HCT116 (cell line): Measurements from ENCODE around the gene RIMBP2. TPM values are rescaled to one million over a fixed set of nuclear protein-coding genes. Genes with fewer than 3 reads are reported as not detected.

Experiments
- ATAC-seq: fragments of 200-7000 bp; cut with Tn5 transposase; 2 replicates; pipeline ENCODE4 v1.9.1; 2020; ENCODE audit warnings: mild to moderate bottlenecking, moderate library complexity
- BruUV-seq: library from RNA; stranded (reverse); fragments of 400-500 nt; replicated peaks from 2 replicates; lab custom pipeline; 2021; lab: Mats Ljungman, UMichigan
- CTCF ChIA-PET: fragments of 300-600 bp; sonication (Branson Sonifier 250); formaldehyde crosslinking; loops from one replicate; lab custom pipeline; 2021; ENCODE audit warnings: antibody characterized with exemption; lab: Charles Lee
- POLR2A ChIA-PET: fragments of 300-600, 350-600 bp; sonication (Branson Sonifier 250); formaldehyde crosslinking; loops from one replicate; lab custom pipeline; 2021; ENCODE audit warnings: antibody characterized with exemption; lab: Charles Lee
- RAD21 ChIA-PET, 2 experiments: fragments of 300-600 bp; sonication (Branson Sonifier 250); formaldehyde crosslinking; loops; one replicate each; lab custom pipeline; 2023; ENCODE audit warnings: low total read pairs in 2 of 2; ENCODE audit not compliant: uncharacterized antibody in 2 of 2, unreplicated experiment in 2 of 2, low non-redundant PET in 1 of 2; lab: Charles Lee
- DNase-seq: peaks from one replicate; pipeline ENCODE4 v3.0.0-alpha.2; 2010; ENCODE audit warnings: low read depth, low spot score
- H2AFZ ChIP-seq: fragments of 200-600 bp; shearing (Covaris generic), sonication (generic); 2 replicates; pipeline ENCODE4 v1.6.1; 2017; ENCODE audit warnings: low read depth, mixed run types, mixed read lengths, antibody characterized with exemption, low read length; ENCODE audit not compliant: poor library complexity, severe bottlenecking
- H3K27ac ChIP-seq: 2 replicates; pipeline ENCODE4 v1.5.1; 2012; ENCODE audit warnings: low read depth, low read length
- H3K27me3 ChIP-seq: fragments of 200-600 bp; sonication (generic); 2 replicates; pipeline ENCODE4 v1.6.1; 2016; ENCODE audit warnings: mixed run types, low read length, mixed read lengths; ENCODE audit not compliant: insufficient read depth
- H3K36me3 ChIP-seq, 2 experiments: fragments of 200-500 bp in 1 of 2; fragments of 200-600 bp in 1 of 2; sonication (Bioruptor generic) in 1 of 2; sonication (generic) in 1 of 2; 2 replicates each; pipeline versions ENCODE4 v1.5.1 to v1.6.1; 2014 to 2016; ENCODE audit warnings: low read length in 2 of 2, inconsistent platforms in 1 of 2, mixed read lengths in 1 of 2, mixed run types in 1 of 2; ENCODE audit not compliant: insufficient read depth in 2 of 2, control insufficient read depth in 1 of 2
- H3K4me1 ChIP-seq, 2 experiments: fragments of 200-600 bp in 1 of 2; sonication (generic) in 1 of 2; 2 replicates each; pipeline versions ENCODE4 v1.5.1 to v1.6.1; 2012 to 2017; ENCODE audit warnings: low read length in 2 of 2, inconsistent platforms in 1 of 2, mild to moderate bottlenecking in 1 of 2, mixed read lengths in 1 of 2, mixed run types in 1 of 2, moderate library complexity in 1 of 2; ENCODE audit not compliant: insufficient read depth in 2 of 2, control insufficient read depth in 1 of 2
- H3K4me2 ChIP-seq: fragments of 200-600 bp; sonication (generic); 2 replicates; pipeline ENCODE4 v1.6.1; 2017; ENCODE audit warnings: mixed run types, low read length, mixed read lengths
- H3K4me3 ChIP-seq, 2 experiments: fragments of 200-600 bp in 1 of 2; sonication (generic) in 1 of 2; replicated peaks in 1 of 2; 2 replicates each; pipeline ENCODE4 v1.5.1; 2011 to 2016; ENCODE audit warnings: low read length in 2 of 2, control low read depth in 1 of 2, low read depth in 1 of 2, mild to moderate bottlenecking in 1 of 2, mixed read lengths in 1 of 2, mixed run types in 1 of 2
- H3K79me2 ChIP-seq: fragments of 200-600 bp; sonication (generic); 2 replicates; pipeline ENCODE4 v1.6.1; 2017; ENCODE audit warnings: mild to moderate bottlenecking, mixed run types, low read length, moderate library complexity, mixed read lengths; ENCODE audit not compliant: insufficient read depth
- H3K9ac ChIP-seq: fragments of 200-600 bp; sonication (generic); 2 replicates; pipeline ENCODE4 v1.6.1; 2016; ENCODE audit warnings: low read length, mixed read lengths
- H3K9me2 ChIP-seq: fragments of 200-600 bp; sonication (generic), shearing (Covaris generic); 2 replicates; pipeline ENCODE4 v1.6.1; 2017; ENCODE audit warnings: mixed run types, mild to moderate bottlenecking, moderate library complexity; ENCODE audit not compliant: insufficient read depth
- H3K9me3 ChIP-seq, 2 experiments: fragments of 200-500 bp in 1 of 2; fragments of 200-600 bp in 1 of 2; sonication (Bioruptor generic) in 1 of 2; sonication (generic) in 1 of 2; 2 replicates each; pipeline ENCODE4 v1.6.1; 2014 to 2017; ENCODE audit warnings: low read length in 2 of 2, mixed read lengths in 2 of 2, inconsistent platforms in 1 of 2, low read depth in 1 of 2, mild to moderate bottlenecking in 1 of 2, mixed run types in 1 of 2, moderate library complexity in 1 of 2; ENCODE audit not compliant: control insufficient read depth in 1 of 2, insufficient read depth in 1 of 2
- H4K20me1 ChIP-seq: fragments of 200-600 bp; sonication (generic), shearing (Covaris generic); 2 replicates; pipeline ENCODE4 v1.6.1; 2017; ENCODE audit warnings: mixed run types, mild to moderate bottlenecking, moderate library complexity; ENCODE audit not compliant: insufficient read depth
- CBX3 ChIP-seq: IDR thresholded peaks from 2 replicates; pipeline ENCODE4 v1.6.1; 2012; ENCODE audit warnings: low read depth
- CEBPB ChIP-seq: IDR thresholded peaks from 2 replicates; pipeline ENCODE4 v1.6.1; 2012; ENCODE audit warnings: low read depth
- EGR1 ChIP-seq: IDR thresholded peaks from 2 replicates; pipeline ENCODE4 v1.6.1; 2012; ENCODE audit warnings: low read depth
- ELF1 ChIP-seq: IDR thresholded peaks from 2 replicates; pipeline ENCODE4 v1.6.1; 2012; ENCODE audit warnings: low read depth, borderline replicate concordance
- EZH2 ChIP-seq: fragments of 200-600 bp; sonication (generic); IDR thresholded peaks from 2 replicates; pipeline ENCODE4 v1.6.1; 2017; ENCODE audit warnings: antibody characterized with exemption, mixed run types
- FOSL1 ChIP-seq: IDR thresholded peaks from 2 replicates; pipeline ENCODE4 v1.6.1; 2012; ENCODE audit warnings: low read depth
- JUND ChIP-seq: IDR thresholded peaks from 2 replicates; pipeline ENCODE4 v1.6.1; 2012
- POLR2A ChIP-seq: IDR thresholded peaks from 2 replicates; pipeline ENCODE4 v1.7.0; 2011; ENCODE audit warnings: borderline replicate concordance; ENCODE audit not compliant: insufficient read depth, insufficient read length; ENCODE audit errors: extremely low read depth
- POLR2AphosphoS5 ChIP-seq: IDR thresholded peaks from 2 replicates; pipeline ENCODE4 v1.6.1; 2011; ENCODE audit warnings: mild to moderate bottlenecking, low read depth, low read length, moderate library complexity
- SP1 ChIP-seq: IDR thresholded peaks from 2 replicates; pipeline ENCODE4 v1.6.1; 2012; ENCODE audit warnings: low read depth
- YY1 ChIP-seq: IDR thresholded peaks from 2 replicates; pipeline ENCODE4 v1.6.1; 2011; ENCODE audit warnings: low read length, low read depth, moderate library complexity, mild to moderate bottlenecking; ENCODE audit not compliant: insufficient replicate concordance; ENCODE audit errors: extremely low read depth
- ZBTB33 ChIP-seq: IDR thresholded peaks from 2 replicates; pipeline ENCODE4 v1.6.1; 2011; ENCODE audit warnings: mild to moderate bottlenecking, low read length, moderate library complexity; ENCODE audit not compliant: insufficient replicate concordance; ENCODE audit errors: extremely low read depth
- ZFX ChIP-seq: fragments of 450-650 bp; IDR thresholded peaks from 2 replicates; pipeline ENCODE4 v1.6.1; 2017
- ZNF274 ChIP-seq: fragments of 200-500 bp; sonication (Bioruptor generic); IDR thresholded peaks from 2 replicates; pipeline ENCODE4 v1.6.1; 2014; ENCODE audit warnings: mild to moderate bottlenecking, low read depth, low read length, inconsistent platforms
- intact Hi-C: fragments of 100-400 bp; cut with micrococcal nuclease; formaldehyde crosslinking; loops from 2 replicates; pipeline ENCODE4 v1.10.0; 2022
- total RNA-seq: library from RNA; stranded (reverse); gene quantifications from one replicate; pipeline ENCODE4 v1.2.1, GENCODE V29; 2021; ENCODE audit not compliant: unreplicated experiment
- TF ChIP-seq, protein P1 (sequence below): IDR thresholded peaks from 2 replicates; pipeline ENCODE4 v1.6.1; 2012; ENCODE audit warnings: low read depth
- TF ChIP-seq, protein P2 (sequence below): IDR thresholded peaks from 2 replicates; pipeline ENCODE4 v1.6.1; 2012
- TF ChIP-seq, protein P3 (sequence below): IDR thresholded peaks from 2 replicates; pipeline ENCODE4 v1.6.1; 2012

Gene RIMBP2
- total RNA-seq, 1 experiment from 2014 or later, result not detected

DNA sequence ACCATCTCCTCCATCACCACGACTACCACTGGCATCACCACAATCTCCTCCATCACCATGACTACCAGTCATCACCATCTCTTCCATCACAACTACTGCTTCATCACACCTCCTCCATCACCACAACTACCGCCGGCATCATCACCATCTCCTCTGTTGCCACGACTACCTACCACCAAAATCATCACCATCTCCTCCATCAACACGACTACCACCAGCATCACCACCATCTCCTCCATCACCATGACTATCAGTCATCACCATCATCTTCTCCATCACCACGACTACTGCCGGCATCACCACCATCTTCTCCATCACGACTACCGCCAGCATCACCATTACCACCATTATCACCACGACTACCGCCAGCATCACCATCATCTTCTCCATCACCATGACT is 89.5 kb downstream of the RIMBP2 start:
- no peak overlapping the region for H3K4me3 ChIP-seq
- no peak for DNase-seq
- ATAC-seq, result no peak
- no TSS peak for BruUV-seq
- H3K9ac ChIP-seq, result no peak overlapping the region
- H3K79me2 ChIP-seq, result no peaks in the 10 kb centered on the region
- peaks cover 10% of the 10 kb centered on the region for H3K27me3 ChIP-seq
- intact Hi-C loops, result no loop called here
- H3K27ac ChIP-seq, result no peak overlapping the region
- ChIA-PET POLR2A (no interaction called here), RAD21 (no interaction called here), CTCF (no interaction called here)
- no peaks in the 10 kb centered on the region for H4K20me1 ChIP-seq
- no peak overlapping the region for H2AFZ ChIP-seq
- TF ChIP-seq, protein P1, sequence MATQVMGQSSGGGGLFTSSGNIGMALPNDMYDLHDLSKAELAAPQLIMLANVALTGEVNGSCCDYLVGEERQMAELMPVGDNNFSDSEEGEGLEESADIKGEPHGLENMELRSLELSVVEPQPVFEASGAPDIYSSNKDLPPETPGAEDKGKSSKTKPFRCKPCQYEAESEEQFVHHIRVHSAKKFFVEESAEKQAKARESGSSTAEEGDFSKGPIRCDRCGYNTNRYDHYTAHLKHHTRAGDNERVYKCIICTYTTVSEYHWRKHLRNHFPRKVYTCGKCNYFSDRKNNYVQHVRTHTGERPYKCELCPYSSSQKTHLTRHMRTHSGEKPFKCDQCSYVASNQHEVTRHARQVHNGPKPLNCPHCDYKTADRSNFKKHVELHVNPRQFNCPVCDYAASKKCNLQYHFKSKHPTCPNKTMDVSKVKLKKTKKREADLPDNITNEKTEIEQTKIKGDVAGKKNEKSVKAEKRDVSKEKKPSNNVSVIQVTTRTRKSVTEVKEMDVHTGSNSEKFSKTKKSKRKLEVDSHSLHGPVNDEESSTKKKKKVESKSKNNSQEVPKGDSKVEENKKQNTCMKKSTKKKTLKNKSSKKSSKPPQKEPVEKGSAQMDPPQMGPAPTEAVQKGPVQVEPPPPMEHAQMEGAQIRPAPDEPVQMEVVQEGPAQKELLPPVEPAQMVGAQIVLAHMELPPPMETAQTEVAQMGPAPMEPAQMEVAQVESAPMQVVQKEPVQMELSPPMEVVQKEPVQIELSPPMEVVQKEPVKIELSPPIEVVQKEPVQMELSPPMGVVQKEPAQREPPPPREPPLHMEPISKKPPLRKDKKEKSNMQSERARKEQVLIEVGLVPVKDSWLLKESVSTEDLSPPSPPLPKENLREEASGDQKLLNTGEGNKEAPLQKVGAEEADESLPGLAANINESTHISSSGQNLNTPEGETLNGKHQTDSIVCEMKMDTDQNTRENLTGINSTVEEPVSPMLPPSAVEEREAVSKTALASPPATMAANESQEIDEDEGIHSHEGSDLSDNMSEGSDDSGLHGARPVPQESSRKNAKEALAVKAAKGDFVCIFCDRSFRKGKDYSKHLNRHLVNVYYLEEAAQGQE, result no peak
- TF ChIP-seq CBX3, result no peak
- no peak for TF ChIP-seq EZH2
- TF ChIP-seq POLR2AphosphoS5, result no peak
- TF ChIP-seq EGR1, result no peak
- TF ChIP-seq YY1, result no peak
- TF ChIP-seq ZFX, result no peak
- TF ChIP-seq, protein P2, sequence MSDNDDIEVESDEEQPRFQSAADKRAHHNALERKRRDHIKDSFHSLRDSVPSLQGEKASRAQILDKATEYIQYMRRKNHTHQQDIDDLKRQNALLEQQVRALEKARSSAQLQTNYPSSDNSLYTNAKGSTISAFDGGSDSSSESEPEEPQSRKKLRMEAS, result no peak
- TF ChIP-seq ZBTB33, result no peak
- TF ChIP-seq, protein P3, sequence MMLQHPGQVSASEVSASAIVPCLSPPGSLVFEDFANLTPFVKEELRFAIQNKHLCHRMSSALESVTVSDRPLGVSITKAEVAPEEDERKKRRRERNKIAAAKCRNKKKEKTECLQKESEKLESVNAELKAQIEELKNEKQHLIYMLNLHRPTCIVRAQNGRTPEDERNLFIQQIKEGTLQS, result no peak
- TF ChIP-seq ZNF274, result no peak
- TF ChIP-seq JUND, result no peak
- no peak for TF ChIP-seq SP1
- no peak for TF ChIP-seq ELF1
- no peak for TF ChIP-seq CEBPB
- TF ChIP-seq POLR2A, result no peak
- no peak for TF ChIP-seq FOSL1
- H3K9me2 ChIP-seq, result no peaks in the 10 kb centered on the region
- peaks cover 0 to 3% of the 10 kb centered on the region in 2 experiments; a peak in 1 of 4 replicates for H3K9me3 ChIP-seq
- no peaks in the 10 kb centered on the region for H3K36me3 ChIP-seq
- H3K4me2 ChIP-seq, result no peak overlapping the region
- no peaks in the 10 kb centered on the region for H3K4me1 ChIP-seq
